Natural killer cell (primary cell): Measurements from ENCODE around the gene NDUFAF7. TPM values are rescaled to one million over a fixed set of nuclear protein-coding genes. Genes with fewer than 3 reads are reported as not detected.

Source experiments
- ATAC-seq, 3 donors: fragments of 150-1000 bp in 2 of 3; fragments of 200-7000 bp in 1 of 3; cut with Tn5 transposase; 1 replicate in 1 of 3; 2 replicates in 2 of 3; pipeline ENCODE4 v1.10.0; 2021; ENCODE audit warnings: mild to moderate bottlenecking in 2 of 3, moderate library complexity in 2 of 3
- DNase-seq, 2 donors: peaks; one replicate each; pipeline versions ENCODE4 v3.0.0 to v3.0.0-alpha.2; 2013 to 2021; ENCODE audit warnings: mixed read lengths in 1 of 2
- H3K27ac ChIP-seq: one replicate; pipeline ENCODE4 v1.5.1; 2013; ENCODE audit warnings: mild to moderate bottlenecking, low read length
- H3K27me3 ChIP-seq: one replicate; pipeline ENCODE4 v1.6.1; 2013; ENCODE audit warnings: low read length; ENCODE audit not compliant: control insufficient read depth, insufficient read depth
- H3K36me3 ChIP-seq: one replicate; pipeline ENCODE4 v1.6.1; 2013; ENCODE audit warnings: low read length; ENCODE audit not compliant: control insufficient read depth, insufficient read depth
- H3K4me1 ChIP-seq: one replicate; pipeline ENCODE4 v1.6.1; 2013; ENCODE audit warnings: low read length; ENCODE audit not compliant: control insufficient read depth, insufficient read depth
- H3K4me3 ChIP-seq: one replicate; pipeline ENCODE4 v1.5.1; 2013; ENCODE audit warnings: low read length
- H3K9me3 ChIP-seq: one replicate; pipeline ENCODE4 v1.6.1; 2013; ENCODE audit warnings: low read length; ENCODE audit not compliant: control insufficient read depth, insufficient read depth
- H3K27ac Mint-ChIP-seq, 2 donors: one replicate each; pipeline ENCODE4 v1.8.0; 2022; ENCODE audit warnings: mild to moderate bottlenecking in 2 of 2, mixed read lengths in 2 of 2, moderate library complexity in 1 of 2
- H3K27me3 Mint-ChIP-seq, 2 donors: one replicate each; pipeline ENCODE4 v1.8.0; 2022; ENCODE audit warnings: low read depth in 2 of 2, mixed read lengths in 2 of 2
- H3K36me3 Mint-ChIP-seq: one replicate; pipeline ENCODE4 v1.8.0; 2022; ENCODE audit warnings: mixed read lengths
- H3K4me1 Mint-ChIP-seq, 2 donors: one replicate each; pipeline ENCODE4 v1.8.0; 2022; ENCODE audit warnings: mixed read lengths in 2 of 2
- H3K4me3 Mint-ChIP-seq: one replicate; pipeline ENCODE4 v1.8.0; 2022; ENCODE audit warnings: mild to moderate bottlenecking, moderate library complexity, mixed read lengths
- H3K9me3 Mint-ChIP-seq, 2 donors: one replicate each; pipeline ENCODE4 v1.8.0; 2022; ENCODE audit warnings: mixed read lengths in 2 of 2
- WGBS: methylation state at CpG from one replicate; pipeline ENCODE4 v1.1.7; 2013; ENCODE audit warnings: missing lambda C conversion rate; ENCODE audit not compliant: insufficient coverage; 5-methylcytosine and 5-hydroxymethylcytosine counted together
- intact Hi-C: fragments of 100-400 bp; cut with micrococcal nuclease; formaldehyde crosslinking; loops from one replicate; pipeline ENCODE4 v1.14.2; 2022
- total RNA-seq, 4 donors: library from RNA; stranded (reverse); fragments of 120-200 nt in 1 of 4; gene quantifications; one replicate each; pipeline versions ENCODE4 v1.2.3 to v1.2.4, GENCODE V29; 2013 to 2022
- TF ChIP-seq, protein P1 (sequence below): fragments of 200-600 bp; IDR thresholded peaks from one replicate; pipeline ENCODE4 v1.8.0; 2022; ENCODE audit warnings: antibody characterized with exemption

NDUFAF7 gene
- total RNA-seq, 3 donors from 2014 or later (not counting 1 experiment from before 2014, with no cell fraction given): 13.4 to 24.1 (median 19.7) TPM

DNA sequence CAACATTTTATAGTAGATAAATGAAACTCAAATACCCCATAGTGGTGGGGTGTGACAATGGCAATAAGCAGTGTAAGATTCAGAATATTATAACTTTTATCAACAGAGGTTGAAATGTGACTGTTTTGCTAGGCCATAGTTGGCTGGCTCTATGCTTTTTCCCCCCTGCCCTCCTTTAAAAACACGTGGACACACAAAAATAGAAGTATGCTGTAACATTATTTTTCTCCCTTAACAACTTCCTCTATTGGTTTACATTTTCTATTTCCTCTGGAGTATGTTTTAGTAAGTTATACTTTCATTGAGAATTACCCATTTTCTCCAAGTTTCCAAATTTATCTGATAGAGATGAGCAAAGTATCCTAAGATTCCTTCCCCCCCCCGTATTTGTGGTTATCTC lies 31.1 kb downstream of the NDUFAF7 start:
- WGBS: 48% methylated on average over 2 of the region's 2 CpGs
- Histone ChIP-seq H3K27me3 (no peaks in the 10 kb centered on the region), H3K9me3 (no peaks in the 10 kb centered on the region), H3K36me3 (peaks cover 33% of the 10 kb centered on the region), H3K4me3 (no peak overlapping the region), H3K27ac (no peak overlapping the region), H3K4me1 (no peaks in the 10 kb centered on the region)
- H3K27ac Mint-ChIP-seq: peak overlapping the region; percentile 34 to 40
- H3K9me3 Mint-ChIP-seq: no peaks in the 10 kb centered on the region
- no peaks in the 10 kb centered on the region for H3K27me3 Mint-ChIP-seq
- no peak for ATAC-seq
- TF ChIP-seq, protein P1, sequence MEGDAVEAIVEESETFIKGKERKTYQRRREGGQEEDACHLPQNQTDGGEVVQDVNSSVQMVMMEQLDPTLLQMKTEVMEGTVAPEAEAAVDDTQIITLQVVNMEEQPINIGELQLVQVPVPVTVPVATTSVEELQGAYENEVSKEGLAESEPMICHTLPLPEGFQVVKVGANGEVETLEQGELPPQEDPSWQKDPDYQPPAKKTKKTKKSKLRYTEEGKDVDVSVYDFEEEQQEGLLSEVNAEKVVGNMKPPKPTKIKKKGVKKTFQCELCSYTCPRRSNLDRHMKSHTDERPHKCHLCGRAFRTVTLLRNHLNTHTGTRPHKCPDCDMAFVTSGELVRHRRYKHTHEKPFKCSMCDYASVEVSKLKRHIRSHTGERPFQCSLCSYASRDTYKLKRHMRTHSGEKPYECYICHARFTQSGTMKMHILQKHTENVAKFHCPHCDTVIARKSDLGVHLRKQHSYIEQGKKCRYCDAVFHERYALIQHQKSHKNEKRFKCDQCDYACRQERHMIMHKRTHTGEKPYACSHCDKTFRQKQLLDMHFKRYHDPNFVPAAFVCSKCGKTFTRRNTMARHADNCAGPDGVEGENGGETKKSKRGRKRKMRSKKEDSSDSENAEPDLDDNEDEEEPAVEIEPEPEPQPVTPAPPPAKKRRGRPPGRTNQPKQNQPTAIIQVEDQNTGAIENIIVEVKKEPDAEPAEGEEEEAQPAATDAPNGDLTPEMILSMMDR: no peak
- no peak overlapping the region for H3K4me3 Mint-ChIP-seq
- peaks cover 0 to 6% of the 10 kb centered on the region in 2 donors for H3K4me1 Mint-ChIP-seq
- intact Hi-C loops: no loop called here
- no peak for DNase-seq
- no peaks in the 10 kb centered on the region for H3K36me3 Mint-ChIP-seq

DNA sequence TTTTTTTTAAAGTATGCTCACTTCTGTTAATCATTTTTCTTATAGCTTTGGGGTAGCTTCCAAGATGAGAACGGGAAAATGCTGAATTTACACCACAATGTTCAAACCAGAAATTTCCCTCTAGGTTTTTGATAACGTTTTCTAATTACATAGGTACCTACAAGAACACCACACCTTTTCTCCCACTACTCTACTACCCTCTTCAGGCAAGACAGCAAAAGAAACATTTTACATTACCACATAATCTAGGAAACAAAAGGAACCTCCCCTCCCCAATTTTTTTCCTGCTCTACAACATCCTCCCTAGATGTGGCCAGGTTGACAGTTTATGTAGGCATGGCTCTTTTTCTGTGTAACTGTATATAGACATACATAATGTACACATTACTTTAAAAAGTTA lies 32.4 kb downstream of the NDUFAF7 start:
- Mint-ChIP-seq H3K27me3 (no peaks in the 10 kb centered on the region), H3K9me3 (no peaks in the 10 kb centered on the region), H3K36me3 (no peaks in the 10 kb centered on the region), H3K4me1 (peaks cover 5 to 6% of the 10 kb centered on the region in 2 donors), H3K27ac (peak overlapping the region; percentile 9 to 34), H3K4me3 (no peak overlapping the region)
- TF ChIP-seq, protein P1: no peak
- intact Hi-C loops: no loop called here
- DNase-seq (no peak), ATAC-seq (no peak)
- Histone ChIP-seq H3K27me3 (no peaks in the 10 kb centered on the region), H3K4me3 (no peak overlapping the region), H3K36me3 (peaks cover 29% of the 10 kb centered on the region), H3K4me1 (no peaks in the 10 kb centered on the region), H3K27ac (no peak overlapping the region), H3K9me3 (no peaks in the 10 kb centered on the region)
- 92% methylated on average over 2 of the region's 2 CpGs for WGBS

DNA sequence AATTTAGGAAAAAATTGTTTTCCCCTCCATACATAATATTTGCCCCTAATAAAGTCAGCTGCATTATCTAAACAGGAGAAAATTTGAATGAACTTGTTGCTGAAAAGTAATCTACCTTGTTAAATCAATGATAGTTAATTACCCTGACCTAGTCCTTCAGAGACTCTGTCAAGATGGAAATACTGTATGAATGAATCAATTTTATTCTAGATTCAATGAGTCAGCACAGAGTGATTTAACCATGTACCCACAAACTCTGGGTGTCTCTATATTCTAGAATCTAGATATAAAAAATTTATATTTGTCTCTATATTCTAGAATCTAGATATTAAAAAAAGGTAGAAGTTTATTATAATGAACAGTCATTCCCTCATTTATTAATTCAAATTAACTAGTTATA lies 36.2 kb downstream of the NDUFAF7 start:
- no peaks in the 10 kb centered on the region for H3K27me3 ChIP-seq
- no peak overlapping the region for H3K4me3 Mint-ChIP-seq
- peaks cover 49% of the 10 kb centered on the region for H3K36me3 ChIP-seq
- no peak for ATAC-seq
- H3K9me3 Mint-ChIP-seq: no peaks in the 10 kb centered on the region
- no peaks in the 10 kb centered on the region for H3K4me1 ChIP-seq
- intact Hi-C loops: no loop called here
- no peak overlapping the region for H3K27ac Mint-ChIP-seq
- H3K4me1 Mint-ChIP-seq: peaks cover 5% of the 10 kb centered on the region in 2 donors
- no peak for DNase-seq
- no peaks in the 10 kb centered on the region for H3K9me3 ChIP-seq
- TF ChIP-seq, protein P1: no peak
- H3K27me3 Mint-ChIP-seq: no peaks in the 10 kb centered on the region
- H3K27ac ChIP-seq: no peak overlapping the region
- H3K4me3 ChIP-seq: no peak overlapping the region
- H3K36me3 Mint-ChIP-seq: peaks cover 12% of the 10 kb centered on the region

DNA sequence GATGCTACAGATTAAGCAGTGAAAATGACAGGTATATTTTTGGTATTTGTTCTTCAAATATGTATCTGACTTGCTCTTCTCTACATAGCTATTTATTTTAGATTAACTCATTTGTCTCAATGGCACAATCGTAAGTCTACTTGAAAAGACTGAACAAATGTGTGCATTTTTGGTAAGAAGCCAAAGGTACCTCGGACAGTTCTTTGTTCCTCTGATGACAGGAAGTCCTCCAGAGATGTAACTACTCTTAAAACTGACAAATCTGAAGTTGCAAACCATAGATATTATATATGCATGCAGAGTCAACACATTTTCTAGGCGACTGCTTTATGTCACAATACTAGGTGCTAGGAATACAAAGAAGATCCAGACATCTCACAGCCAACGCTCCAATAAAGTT lies 36.7 kb downstream of the NDUFAF7 start:
- 76% methylated on average over 4 of the region's 4 CpGs for WGBS
- Histone ChIP-seq H3K27ac (no peak overlapping the region), H3K9me3 (no peaks in the 10 kb centered on the region), H3K36me3 (peaks cover 53% of the 10 kb centered on the region), H3K27me3 (no peaks in the 10 kb centered on the region), H3K4me3 (no peak overlapping the region), H3K4me1 (no peaks in the 10 kb centered on the region)
- Mint-ChIP-seq H3K4me1 (peaks cover under 1 to 5% of the 10 kb centered on the region in 2 donors), H3K9me3 (no peaks in the 10 kb centered on the region), H3K36me3 (peaks cover 12% of the 10 kb centered on the region), H3K4me3 (no peak overlapping the region), H3K27me3 (no peaks in the 10 kb centered on the region), H3K27ac (no peak overlapping the region)
- ATAC-seq (no peak), DNase-seq (no peak)
- TF ChIP-seq, protein P1: no peak
- intact Hi-C loops: no loop called here
